Smooth muscle cell (in vitro differentiated cells): ENCODE results near the gene MRGPRG. TPM values are rescaled to one million over a fixed set of nuclear protein-coding genes. Genes with fewer than 3 reads are reported as not detected.

ENCODE experiments used
- DNase-seq: peaks from one replicate; lab custom pipeline; 2025; ENCODE audit not compliant: unreplicated experiment; lab: John Stamatoyannopoulos, UW
- H2AFZ ChIP-seq: fragments of 200-600 bp; sonication (generic); 2 replicates; pipeline ENCODE4 v1.6.0; 2016; ENCODE audit warnings: antibody characterized with exemption, low read depth, mild to moderate bottlenecking
- H3F3A ChIP-seq: fragments of 200-600 bp; sonication (generic); 2 replicates; pipeline ENCODE4 v1.6.0; 2017; ENCODE audit warnings: antibody characterized with exemption, low read depth
- H3K27ac ChIP-seq: fragments of 200-600 bp; sonication (generic); 2 replicates; pipeline ENCODE4 v1.5.1; 2016; ENCODE audit warnings: low read depth, mild to moderate bottlenecking
- H3K27me3 ChIP-seq: fragments of 200-600 bp; sonication (generic); 2 replicates; pipeline ENCODE4 v1.6.1; 2016; ENCODE audit warnings: low read depth, mild to moderate bottlenecking
- H3K36me3 ChIP-seq: fragments of 200-600 bp; sonication (generic); 2 replicates; pipeline ENCODE4 v1.5.1; 2016; ENCODE audit warnings: low read depth
- H3K4me1 ChIP-seq: fragments of 200-600 bp; sonication (generic); 2 replicates; pipeline ENCODE4 v1.5.1; 2016; ENCODE audit warnings: low read depth
- H3K4me2 ChIP-seq: fragments of 200-600 bp; sonication (generic); 2 replicates; pipeline ENCODE4 v1.6.0; 2016; ENCODE audit warnings: mild to moderate bottlenecking
- H3K4me3 ChIP-seq: fragments of 200-600 bp; sonication (generic); 2 replicates; pipeline ENCODE4 v1.5.1; 2016; ENCODE audit warnings: mild to moderate bottlenecking
- H3K79me2 ChIP-seq: fragments of 200-600 bp; sonication (generic); 2 replicates; pipeline ENCODE4 v1.6.0; 2016; ENCODE audit warnings: low read depth, mild to moderate bottlenecking
- H3K9ac ChIP-seq: fragments of 200-600 bp; sonication (generic); 2 replicates; pipeline ENCODE4 v1.6.0; 2016; ENCODE audit warnings: low read depth
- H3K9me3 ChIP-seq: fragments of 200-600 bp; sonication (generic); replicated peaks from 2 replicates; pipeline ENCODE4 v1.5.1; 2016; ENCODE audit warnings: low read depth
- H4K20me1 ChIP-seq: fragments of 200-600 bp; sonication (generic); 2 replicates; pipeline ENCODE4 v1.6.0; 2016; ENCODE audit warnings: low read depth
- CTCF ChIP-seq: fragments of 200-600 bp; sonication (generic); IDR thresholded peaks from 2 replicates; pipeline ENCODE4 v1.5.1; 2017; ENCODE audit warnings: borderline replicate concordance, mild to moderate bottlenecking, antibody characterized with exemption; ENCODE audit not compliant: insufficient read depth, poor library complexity, severe bottlenecking
- WGBS: methylation state at CpG from one replicate; pipeline ENCODE4 v1.1.7; 2016; ENCODE audit warnings: low lambda C conversion rate; 5-methylcytosine and 5-hydroxymethylcytosine counted together
- polyA plus RNA-seq: library from polyadenylated mRNA; unstranded; fragments of >200 nt; fragmentation: Nextera tagmentation; extraction: Ambion mirVana; gene quantifications from 2 replicates; pipeline ENCODE4 v1.2.1, GENCODE V29; 2016
- total RNA-seq: library from RNA; depleted of rRNA; stranded (reverse); fragments of >200 nt; gene quantifications from 2 replicates; pipeline ENCODE4 v1.2.3, GENCODE V29; 2014

Gene MRGPRG
- total and polyA plus RNA-seq, 2 experiments from 2014 or later = not detected

DNA sequence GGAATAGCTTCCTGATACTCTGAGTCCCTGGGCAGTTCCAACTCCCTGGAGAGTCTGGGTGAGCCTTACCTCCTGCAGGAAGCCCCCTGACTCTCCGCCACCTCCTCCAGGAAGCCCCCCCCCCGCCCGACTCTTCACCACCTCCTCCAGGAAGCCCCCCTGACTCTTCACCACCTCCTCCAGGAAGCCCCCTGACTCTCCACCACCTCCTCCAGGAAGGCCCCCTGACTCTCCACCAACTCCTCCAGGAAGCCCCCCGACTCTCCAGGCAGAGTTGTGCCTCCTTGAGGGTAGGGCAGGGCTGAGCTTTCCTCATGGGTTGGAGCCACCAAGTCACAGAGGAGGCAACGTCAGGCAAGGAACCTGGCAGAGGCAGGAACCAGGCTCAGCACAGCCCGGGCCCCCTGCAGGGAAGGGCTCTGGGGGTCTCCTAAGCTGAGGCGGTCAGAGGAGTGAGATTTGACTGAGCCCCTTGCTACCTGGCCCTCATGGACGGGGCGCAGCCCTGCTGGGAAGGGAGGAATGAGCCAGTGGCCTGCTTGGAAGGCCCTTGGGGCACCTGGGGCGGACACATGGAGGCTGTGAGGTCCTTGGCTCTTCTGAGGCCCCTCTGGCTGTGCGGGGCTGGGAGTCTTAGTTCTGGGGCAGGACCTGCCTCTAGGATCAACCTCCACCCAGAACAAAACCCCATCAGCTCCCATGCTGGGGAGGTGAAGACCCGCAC lies 18.1 kb downstream of the MRGPRG start:
- no peak overlapping the region for H2AFZ ChIP-seq

DNA sequence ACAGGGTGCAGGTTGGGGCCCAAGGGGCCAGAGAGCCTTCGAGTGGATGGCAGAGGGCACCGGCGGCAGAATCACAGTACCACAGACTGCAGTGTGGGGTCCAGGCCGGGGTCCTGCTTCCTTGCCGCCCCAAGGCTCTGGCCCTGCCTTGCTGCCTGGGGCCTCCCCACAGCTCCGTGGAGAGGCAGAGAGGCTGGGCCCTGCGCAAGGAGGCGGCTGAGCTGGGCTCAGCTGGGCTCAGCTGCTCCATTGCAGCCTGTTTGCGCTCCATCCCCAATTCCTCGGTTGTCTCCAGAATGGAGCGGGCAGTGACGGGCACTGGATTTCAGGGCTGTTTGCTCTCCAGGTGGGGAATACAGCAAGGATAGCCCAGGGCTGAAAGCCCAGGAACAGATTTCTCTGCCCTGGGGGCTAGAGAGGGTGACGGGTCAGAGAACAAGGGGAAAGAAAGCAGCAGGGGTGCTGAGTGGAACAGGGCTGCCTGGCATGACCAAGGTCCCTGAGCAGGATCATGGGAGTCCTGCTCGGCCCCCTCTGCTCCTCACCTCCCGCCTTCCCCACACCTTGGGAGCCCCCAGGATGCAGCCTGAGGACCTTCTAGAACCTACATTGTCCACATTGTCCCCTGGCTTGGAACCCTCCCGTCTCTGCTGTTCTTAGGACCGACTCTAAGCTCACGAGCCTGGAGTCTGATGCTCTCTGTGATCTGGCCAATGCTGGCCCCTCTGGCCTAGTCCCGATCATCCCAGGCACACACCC lies 18.9 kb downstream of the MRGPRG start:
- Histone ChIP-seq H3K4me1 (peaks cover 10% of the 10 kb centered on the region), H4K20me1 (no peaks in the 10 kb centered on the region), H3K4me2 (no peak overlapping the region), H3K36me3 (no peaks in the 10 kb centered on the region), H2AFZ (no peak overlapping the region), H3K9me3 (no peaks in the 10 kb centered on the region), H3K4me3 (no peak overlapping the region), H3K27me3 (peaks cover 51% of the 10 kb centered on the region), H3K9ac (no peak overlapping the region), H3K27ac (no peak overlapping the region), H3F3A (no peaks in the 10 kb centered on the region), H3K79me2 (no peaks in the 10 kb centered on the region)
- TF ChIP-seq CTCF = no peak
- 88% methylated on average over 13 of the region's 19 CpGs for WGBS
- no peak for DNase-seq

More for the DNA sequence above, 18.1 kb downstream of the MRGPRG start:
- Histone ChIP-seq H3K27me3 (peaks cover 59% of the 10 kb centered on the region), H3K9me3 (no peaks in the 10 kb centered on the region), H3K36me3 (no peaks in the 10 kb centered on the region), H3K79me2 (no peaks in the 10 kb centered on the region), H3K4me1 (peaks cover 10% of the 10 kb centered on the region), H3K4me3 (no peak overlapping the region), H3K9ac (no peak overlapping the region), H3K27ac (no peak overlapping the region), H3F3A (no peaks in the 10 kb centered on the region), H3K4me2 (no peak overlapping the region), H4K20me1 (no peaks in the 10 kb centered on the region)
- 77% methylated on average over 11 of the region's 12 CpGs for WGBS
- no peak for TF ChIP-seq CTCF
- DNase-seq = no peak

- Histone ChIP-seq H2AFZ (no peak overlapping the region), H3K9ac (no peak overlapping the region), H3K9me3 (no peaks in the 10 kb centered on the region), H3F3A (no peaks in the 10 kb centered on the region), H3K4me1 (peaks cover 10% of the 10 kb centered on the region), H3K27ac (no peak overlapping the region), H3K79me2 (no peaks in the 10 kb centered on the region), H3K4me2 (no peak overlapping the region), H3K27me3 (peaks cover 42% of the 10 kb centered on the region), H3K4me3 (no peak overlapping the region), H3K36me3 (no peaks in the 10 kb centered on the region), H4K20me1 (no peaks in the 10 kb centered on the region)
- no peak for TF ChIP-seq CTCF
- DNase-seq = no peak
- 90% methylated on average over 15 of the region's 15 CpGs for WGBS
Measured at GRCh38 chr11:3198815-3199214, 19.8 kb downstream of the MRGPRG start.
